ENCODE measurements around the gene CYTH3.

The CYTH3 gene

DNA sequence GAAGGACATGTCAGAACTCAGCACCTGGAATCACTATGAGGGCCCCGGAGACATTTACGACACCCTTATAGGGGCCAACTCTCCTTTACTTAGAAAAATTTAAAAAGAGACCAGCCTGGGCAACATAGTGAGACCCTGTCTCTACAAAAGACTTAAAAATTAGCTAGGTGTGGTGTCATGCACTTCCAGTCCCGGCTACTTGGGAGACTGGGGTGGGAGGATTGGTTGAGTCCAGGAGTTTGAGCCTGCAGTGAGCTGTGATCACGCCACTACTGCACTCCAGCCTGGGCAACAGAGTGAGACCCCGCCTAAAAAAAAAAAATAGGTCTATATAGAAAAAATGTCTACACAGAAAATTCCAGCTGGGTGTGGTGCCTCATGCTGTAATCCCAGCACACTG, 7.5 kb upstream of the CYTH3 start:
- DNase-seq = no peak

DNA sequence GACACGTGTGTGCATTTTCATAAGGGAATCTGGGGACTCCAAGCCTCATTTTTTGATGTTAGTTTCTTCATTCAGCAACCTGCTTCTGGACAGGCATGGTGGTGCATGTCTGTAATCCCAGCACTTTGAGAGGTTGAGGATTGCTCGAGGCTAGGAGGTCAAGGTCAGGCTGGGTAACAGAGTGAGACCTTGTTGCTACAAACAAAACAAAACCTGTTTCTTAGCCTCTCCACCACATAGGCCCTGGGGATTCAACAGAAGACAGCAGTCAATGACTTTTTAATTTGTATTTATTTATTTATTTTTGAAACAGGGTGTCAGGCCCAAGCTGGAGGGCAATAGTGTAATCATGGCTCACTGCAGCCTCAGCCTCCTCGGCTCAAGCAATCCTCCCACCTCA, 6.9 kb upstream of the CYTH3 start:
- DNase-seq = no peak

GRCh38 chr7:6278749-6279310, 6.4 kb upstream of the CYTH3 start:
- DNase-seq = no peak

- no peak for DNase-seq
Measured at GRCh38 chr7:6277476-6277875, 5.1 kb upstream of the CYTH3 start.

GRCh38 chr7:6276911-6277408, 4.5 kb upstream of the CYTH3 start:
- DNase-seq = no peak

GRCh38 chr7:6274743-6275142, 2.3 kb upstream of the CYTH3 start:
- DNase-seq = no peak

DNA sequence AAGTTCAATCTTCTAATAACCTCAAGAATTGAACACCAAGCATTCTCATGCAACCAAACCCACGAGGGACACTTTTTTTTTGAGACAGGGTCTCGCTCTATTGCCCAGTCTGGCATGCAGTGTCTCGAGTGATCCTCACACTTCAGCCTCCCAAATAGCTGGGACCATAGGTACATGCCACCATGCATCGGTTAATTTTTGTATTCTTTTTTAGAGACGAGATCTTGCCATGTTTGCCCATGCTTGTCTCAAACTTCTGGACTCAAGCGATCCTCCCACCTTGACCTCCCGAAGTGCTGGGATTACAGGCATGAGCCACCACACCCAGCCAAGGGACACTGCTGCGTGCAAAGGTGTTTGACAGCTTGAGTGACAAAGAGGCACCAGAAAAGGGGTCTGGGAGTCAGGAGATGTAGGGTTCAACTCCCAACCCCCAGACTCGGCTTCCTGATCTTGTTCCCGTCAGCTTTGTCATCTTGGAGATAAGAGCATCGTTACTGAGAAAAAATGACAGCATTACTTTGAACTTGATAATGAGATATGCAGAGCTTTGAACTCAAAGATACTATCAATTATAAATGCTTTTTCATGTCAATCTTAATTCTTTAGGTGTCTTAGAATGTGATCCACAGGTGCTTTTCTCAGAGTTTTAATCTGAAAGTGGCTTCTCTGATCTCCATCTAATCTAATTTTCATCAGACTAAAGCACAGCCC, 1.6 kb upstream of the CYTH3 start:
- DNase-seq = no peak

- no peak for DNase-seq
Measured at GRCh38 chr7:6273380-6273837, 985 bp upstream of the CYTH3 start.

GRCh38 chr7:6271694-6272440, 557 bp downstream of the CYTH3 start:
- no peak for DNase-seq

GRCh38 chr7:6271060-6271658, 1.3 kb downstream of the CYTH3 start:
- DNase-seq = peak; percentile 67

DNA sequence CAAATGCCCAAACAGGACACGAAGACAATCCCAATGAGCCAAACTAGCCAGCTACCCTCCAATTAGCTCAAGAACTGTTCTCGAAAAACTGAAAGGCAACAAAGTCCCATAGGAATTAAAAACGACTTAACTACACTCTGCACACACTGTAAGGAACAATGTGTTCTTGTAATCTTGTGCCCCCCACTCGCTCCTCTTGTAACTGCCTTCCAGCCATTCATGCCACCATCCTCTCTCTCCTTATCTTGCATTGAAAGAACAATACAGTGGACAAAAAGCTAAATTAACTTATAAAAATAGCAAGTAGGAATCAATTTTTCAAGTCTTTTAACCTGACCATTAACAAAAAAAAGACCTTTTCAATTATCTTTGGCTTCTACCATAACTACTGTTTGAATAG, 2.9 kb downstream of the CYTH3 start:
- DNase-seq = no peak

GRCh38 chr7:6268907-6269306, 3.5 kb downstream of the CYTH3 start:
- no peak for DNase-seq

DNA sequence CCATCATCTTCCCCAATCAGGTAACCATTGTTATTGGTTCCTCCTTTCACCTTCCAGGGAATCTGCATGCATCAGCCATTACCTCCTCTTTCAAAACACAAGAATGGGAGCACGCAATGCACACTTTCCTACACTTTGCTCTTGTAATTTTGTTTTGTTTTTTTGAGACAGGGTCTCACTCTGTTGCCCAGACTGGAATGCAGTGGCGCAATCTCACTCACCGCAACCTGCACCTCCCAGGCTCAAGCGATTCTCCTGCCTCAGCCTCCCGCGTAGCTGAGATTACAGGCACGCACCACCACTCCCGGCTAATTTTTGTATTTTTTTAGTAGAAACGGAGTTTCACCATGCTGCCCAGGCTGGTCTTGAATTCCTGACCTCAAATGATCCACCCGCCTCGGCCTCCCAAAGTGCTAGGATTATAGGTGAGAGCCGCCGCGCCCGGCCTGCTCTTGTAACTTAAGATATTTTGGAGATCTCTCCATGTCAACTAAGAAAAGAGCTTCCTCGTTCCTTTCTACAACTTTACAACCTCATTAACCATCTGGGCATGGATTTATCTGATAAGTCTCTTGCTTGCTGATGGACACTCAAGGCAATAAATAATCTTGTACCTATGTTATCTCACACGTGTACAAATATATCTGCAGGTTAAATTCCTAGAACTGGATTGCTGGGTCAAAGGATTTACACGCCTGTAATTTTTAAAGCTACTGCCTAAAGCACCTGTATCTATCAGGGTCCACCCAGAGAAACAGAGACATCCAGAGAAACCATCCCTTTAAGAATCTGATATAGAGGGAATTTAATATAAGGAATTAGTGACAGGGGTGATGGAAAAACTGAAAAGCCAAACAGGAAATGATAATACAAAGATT, 4.2 kb downstream of the CYTH3 start:
- no peak for DNase-seq

DNA sequence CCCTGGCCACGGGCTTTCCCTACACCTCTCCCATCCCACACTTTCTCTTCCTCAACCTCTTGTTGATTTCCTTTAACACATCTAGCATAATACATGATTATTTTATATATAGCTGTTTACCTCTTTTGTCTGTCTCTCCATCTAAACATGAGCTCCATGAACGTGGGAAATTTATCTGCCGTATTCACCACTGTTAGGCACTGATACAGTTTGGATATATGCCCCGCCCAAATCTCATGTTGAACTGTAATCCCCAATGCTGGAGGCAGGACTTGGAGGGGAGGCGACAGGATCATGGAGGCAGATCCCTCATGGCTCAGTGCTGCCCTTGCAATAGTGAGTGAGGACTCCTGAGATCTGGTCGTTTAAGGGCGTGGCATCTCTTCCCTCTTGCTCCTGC, 5.7 kb downstream of the CYTH3 start:
- DNase-seq = no peak

GRCh38 chr7:6262221-6262620, 10.2 kb downstream of the CYTH3 start:
- no peak for DNase-seq

DNA sequence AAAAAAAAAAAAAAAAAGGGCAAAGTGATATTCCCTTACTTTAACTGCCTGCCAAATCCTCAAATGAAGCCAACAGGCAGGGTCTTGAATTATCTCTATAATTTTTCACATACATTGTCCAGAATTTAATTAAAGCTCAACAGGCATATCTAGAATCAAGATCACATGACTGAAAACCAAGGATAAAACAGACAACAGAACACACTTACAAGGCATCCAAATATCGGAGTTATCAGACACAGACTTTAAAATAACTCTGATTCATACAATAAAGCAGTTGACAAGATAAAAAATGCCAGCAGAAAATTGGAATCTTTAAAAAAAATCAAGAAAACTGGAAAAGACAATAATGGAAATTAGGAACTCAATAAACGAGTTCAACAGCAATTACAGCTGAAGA, 10.7 kb downstream of the CYTH3 start:
- DNase-seq = no peak

GRCh38 chr7:6260291-6261187, 11.9 kb downstream of the CYTH3 start:
- no peak for DNase-seq

GRCh38 chr7:6259257-6259656, 13.2 kb downstream of the CYTH3 start:
- no peak for DNase-seq

- DNase-seq = no peak
Measured at GRCh38 chr7:6258440-6259182, 13.8 kb downstream of the CYTH3 start.

- no peak for DNase-seq
Measured at GRCh38 chr7:6257675-6258074, 14.7 kb downstream of the CYTH3 start.

Measured in NCI-H226 (cell line).